MM.1S (cell line): ENCODE measurements around the gene SHC2.
A peak's percentile ranks its signal among the peaks of the same experiment; 100 is the strongest.

Source experiments
- DNase-seq: peaks from one replicate; pipeline ENCODE4 v3.0.0-alpha.2; 2015
- H2AFZ ChIP-seq: fragments of 300-600 bp; sonication (generic); 2 replicates; pipeline ENCODE4 v1.6.0; 2016; ENCODE audit warnings: antibody characterized with exemption, low read length
- H3F3A ChIP-seq: fragments of 300-600 bp; sonication (generic); 2 replicates; pipeline ENCODE4 v1.6.1; 2016; ENCODE audit warnings: mild to moderate bottlenecking, antibody characterized with exemption, low read length, moderate library complexity, mixed read lengths; ENCODE audit not compliant: insufficient read depth
- H3K27ac ChIP-seq: fragments of 300-600 bp; sonication (generic); 2 replicates; pipeline ENCODE4 v1.5.1; 2016; ENCODE audit warnings: mild to moderate bottlenecking, low read length
- H3K27me3 ChIP-seq: fragments of 300-600 bp; sonication (generic); replicated peaks from 2 replicates; pipeline ENCODE4 v1.6.0; 2016; ENCODE audit warnings: low read length; ENCODE audit not compliant: insufficient read depth
- H3K36me3 ChIP-seq: fragments of 300-600 bp; sonication (generic); replicated peaks from 2 replicates; pipeline ENCODE4 v1.6.1; 2016; ENCODE audit warnings: mild to moderate bottlenecking, low read length, mixed read lengths; ENCODE audit not compliant: insufficient read depth
- H3K4me1 ChIP-seq: fragments of 300-600 bp; sonication (generic); 2 replicates; pipeline ENCODE4 v1.6.1; 2016; ENCODE audit warnings: low read length, mixed read lengths
- H3K4me2 ChIP-seq: fragments of 300-600 bp; sonication (generic); 2 replicates; pipeline ENCODE4 v1.6.0; 2016; ENCODE audit warnings: low read depth, low read length
- H3K4me3 ChIP-seq: fragments of 300-600 bp; sonication (generic); 2 replicates; pipeline ENCODE4 v1.5.1; 2016; ENCODE audit warnings: low read length, mixed read lengths
- H3K79me2 ChIP-seq: fragments of 300-600 bp; sonication (generic); 2 replicates; pipeline ENCODE4 v1.6.1; 2016; ENCODE audit warnings: mixed run types, low read length, mixed read lengths
- H3K9ac ChIP-seq: fragments of 300-600 bp; sonication (generic); 2 replicates; pipeline ENCODE4 v1.6.1; 2016; ENCODE audit warnings: low read length, mixed read lengths
- H3K9me2 ChIP-seq: fragments of 300-600 bp; sonication (generic); replicated peaks from 2 replicates; pipeline ENCODE4 v1.6.1; 2016; ENCODE audit warnings: mild to moderate bottlenecking, low read length, mixed read lengths; ENCODE audit not compliant: insufficient read depth
- H3K9me3 ChIP-seq: fragments of 300-600 bp; sonication (generic); replicated peaks from 2 replicates; pipeline ENCODE4 v1.6.1; 2016; ENCODE audit warnings: mild to moderate bottlenecking, low read length, mixed read lengths; ENCODE audit not compliant: insufficient read depth
- H4K20me1 ChIP-seq: fragments of 300-600 bp; sonication (generic); 2 replicates; pipeline ENCODE4 v1.6.1; 2016; ENCODE audit warnings: mild to moderate bottlenecking, low read length, moderate library complexity, mixed read lengths; ENCODE audit not compliant: insufficient read depth
- CTCF ChIP-seq: fragments of 300-600 bp; sonication (generic); IDR thresholded peaks from 2 replicates; pipeline ENCODE4 v1.5.1; 2016; ENCODE audit warnings: antibody characterized with exemption, low read length, mixed read lengths
- EZH2 ChIP-seq: fragments of 300-600 bp; sonication (generic); optimal IDR thresholded peaks from 2 replicates; pipeline ENCODE3; 2017; ENCODE audit warnings: low read depth, mild to moderate bottlenecking, antibody characterized with exemption, low read length, mixed read lengths
- EZH2phosphoT487 ChIP-seq: fragments of 300-600 bp; sonication (generic); IDR thresholded peaks from 2 replicates; pipeline ENCODE4 v1.6.1; 2018; ENCODE audit warnings: antibody characterized with exemption, low read length

The SHC2 gene

GRCh38 chr19:491146-491741 lies 30.4 kb upstream of the SHC2 start:
- peaks cover 14% of the 10 kb centered on the region for H3K27me3 ChIP-seq
- H3K27ac ChIP-seq, result no peak overlapping the region
- no peak overlapping the region for H2AFZ ChIP-seq
- no peak overlapping the region for H3K4me2 ChIP-seq
- TF ChIP-seq EZH2 (no peak), CTCF (no peak), EZH2phosphoT487 (no peak)
- peaks cover 4% of the 10 kb centered on the region; the same call in 1 of the 2 replicates for H3F3A ChIP-seq
- no peak for DNase-seq
- H3K4me3 ChIP-seq, result no peak overlapping the region
- no peaks in the 10 kb centered on the region for H4K20me1 ChIP-seq
- no peaks in the 10 kb centered on the region for H3K9me2 ChIP-seq
- H3K4me1 ChIP-seq, result peaks cover 4% of the 10 kb centered on the region; the same call in 1 of the 2 replicates
- no peaks in the 10 kb centered on the region for H3K79me2 ChIP-seq
- H3K9ac ChIP-seq, result no peak overlapping the region
- H3K9me3 ChIP-seq, result no peaks in the 10 kb centered on the region
- H3K36me3 ChIP-seq, result no peaks in the 10 kb centered on the region

GRCh38 chr19:489418-490196 lies 28.8 kb upstream of the SHC2 start:
- Histone ChIP-seq H3F3A (peaks cover 4% of the 10 kb centered on the region; the same call in 1 of the 2 replicates), H3K79me2 (no peaks in the 10 kb centered on the region), H3K9me3 (no peaks in the 10 kb centered on the region), H3K27me3 (peaks cover 30% of the 10 kb centered on the region), H2AFZ (peak overlapping the region; percentile 85), H3K4me1 (peaks cover 4% of the 10 kb centered on the region; the same call in 1 of the 2 replicates), H3K27ac (no peak overlapping the region), H3K4me2 (peak overlapping the region; percentile 98), H4K20me1 (no peaks in the 10 kb centered on the region), H3K9me2 (no peaks in the 10 kb centered on the region), H3K4me3 (peak overlapping the region; percentile 93), H3K9ac (peak overlapping the region; percentile 52; the same call in 1 of the 2 replicates), H3K36me3 (no peaks in the 10 kb centered on the region)
- DNase-seq, result no peak
- no peak for TF ChIP-seq EZH2phosphoT487

- H3K9ac ChIP-seq, result peak overlapping the region; percentile 91
- H3K36me3 ChIP-seq, result no peaks in the 10 kb centered on the region
- H3K9me3 ChIP-seq, result no peaks in the 10 kb centered on the region
- H3K4me1 ChIP-seq, result peaks cover 4% of the 10 kb centered on the region; the same call in 1 of the 2 replicates
- peaks cover 36% of the 10 kb centered on the region for H3K27me3 ChIP-seq
- H3K79me2 ChIP-seq, result no peaks in the 10 kb centered on the region
- H3K4me3 ChIP-seq, result peak overlapping the region; percentile 93
- H3F3A ChIP-seq, result peaks cover 4% of the 10 kb centered on the region; the same call in 1 of the 2 replicates
- H3K27ac ChIP-seq, result peak overlapping the region; percentile 10; the same call in 1 of the 2 replicates
- DNase-seq, result peak; percentile 97
- no peaks in the 10 kb centered on the region for H4K20me1 ChIP-seq
- no peaks in the 10 kb centered on the region for H3K9me2 ChIP-seq
- H3K4me2 ChIP-seq, result peak overlapping the region; percentile 98
- TF ChIP-seq CTCF (no peak), EZH2 (no peak), EZH2phosphoT487 (no peak)
- peak overlapping the region; percentile 98 for H2AFZ ChIP-seq
These were observed 27.9 kb upstream of the SHC2 start for GRCh38 chr19:488505-489417.
